ENCODE results near the gene PLXNA2.

PLXNA2 gene, protein sequence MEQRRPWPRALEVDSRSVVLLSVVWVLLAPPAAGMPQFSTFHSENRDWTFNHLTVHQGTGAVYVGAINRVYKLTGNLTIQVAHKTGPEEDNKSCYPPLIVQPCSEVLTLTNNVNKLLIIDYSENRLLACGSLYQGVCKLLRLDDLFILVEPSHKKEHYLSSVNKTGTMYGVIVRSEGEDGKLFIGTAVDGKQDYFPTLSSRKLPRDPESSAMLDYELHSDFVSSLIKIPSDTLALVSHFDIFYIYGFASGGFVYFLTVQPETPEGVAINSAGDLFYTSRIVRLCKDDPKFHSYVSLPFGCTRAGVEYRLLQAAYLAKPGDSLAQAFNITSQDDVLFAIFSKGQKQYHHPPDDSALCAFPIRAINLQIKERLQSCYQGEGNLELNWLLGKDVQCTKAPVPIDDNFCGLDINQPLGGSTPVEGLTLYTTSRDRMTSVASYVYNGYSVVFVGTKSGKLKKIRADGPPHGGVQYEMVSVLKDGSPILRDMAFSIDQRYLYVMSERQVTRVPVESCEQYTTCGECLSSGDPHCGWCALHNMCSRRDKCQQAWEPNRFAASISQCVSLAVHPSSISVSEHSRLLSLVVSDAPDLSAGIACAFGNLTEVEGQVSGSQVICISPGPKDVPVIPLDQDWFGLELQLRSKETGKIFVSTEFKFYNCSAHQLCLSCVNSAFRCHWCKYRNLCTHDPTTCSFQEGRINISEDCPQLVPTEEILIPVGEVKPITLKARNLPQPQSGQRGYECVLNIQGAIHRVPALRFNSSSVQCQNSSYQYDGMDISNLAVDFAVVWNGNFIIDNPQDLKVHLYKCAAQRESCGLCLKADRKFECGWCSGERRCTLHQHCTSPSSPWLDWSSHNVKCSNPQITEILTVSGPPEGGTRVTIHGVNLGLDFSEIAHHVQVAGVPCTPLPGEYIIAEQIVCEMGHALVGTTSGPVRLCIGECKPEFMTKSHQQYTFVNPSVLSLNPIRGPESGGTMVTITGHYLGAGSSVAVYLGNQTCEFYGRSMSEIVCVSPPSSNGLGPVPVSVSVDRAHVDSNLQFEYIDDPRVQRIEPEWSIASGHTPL (N-terminal part only)

DNA sequence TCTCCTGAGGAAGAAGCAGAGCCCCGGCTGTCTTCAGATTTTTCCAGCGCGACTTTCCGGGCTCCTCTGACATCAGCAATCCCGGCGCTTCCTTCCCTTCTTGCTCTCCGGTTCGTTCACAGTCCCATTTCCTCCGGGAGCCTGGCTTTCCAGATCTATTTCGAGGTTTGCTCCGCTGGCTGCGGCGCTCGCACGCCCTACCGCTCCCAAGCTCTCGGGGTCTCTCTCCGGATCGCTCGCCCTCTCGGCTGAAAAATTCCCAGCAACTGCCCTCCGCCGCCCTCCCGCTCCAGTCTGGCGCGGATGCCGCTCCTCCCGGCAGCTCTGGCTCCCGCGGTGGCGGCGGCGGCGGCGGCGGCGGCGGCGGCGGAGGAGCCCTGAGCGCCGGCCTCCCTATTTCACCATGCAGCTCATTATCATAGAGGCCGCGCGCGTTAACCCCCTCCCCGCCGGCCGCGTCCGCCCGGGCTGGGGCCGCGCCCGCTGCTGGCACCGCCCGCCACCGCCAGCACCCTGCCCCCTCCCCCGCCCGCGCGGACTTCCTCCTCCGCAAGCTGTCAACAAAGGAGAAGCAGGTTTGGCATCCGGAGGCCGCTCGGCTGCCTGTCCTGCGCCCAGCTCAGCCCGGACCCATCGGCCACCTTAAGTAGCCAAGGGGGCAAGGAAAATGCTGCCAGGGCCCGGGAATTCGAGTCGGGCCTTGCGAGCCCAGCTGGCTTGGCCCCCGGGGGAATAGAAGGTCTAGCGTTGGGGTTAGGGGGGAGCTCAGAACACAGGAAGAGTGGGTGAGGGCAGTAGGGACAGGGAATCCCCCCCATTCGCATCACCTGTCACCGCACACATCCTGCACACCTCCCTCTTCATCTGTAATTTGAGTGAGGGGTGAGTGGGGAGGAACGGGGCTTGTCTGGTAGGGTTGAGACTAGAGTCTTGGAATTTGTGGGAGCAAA is at the start of gene PLXNA2:
Gene PLXNA2 (minus strand): TSS at position 418 of the 950 bp plus-strand sequence. CDS start 26,462 bp downstream, outside the sequence.
- DNase-seq (ENCODE audit: low read depth in 2 of 2) = peak; percentile 17 to 34

DNA sequence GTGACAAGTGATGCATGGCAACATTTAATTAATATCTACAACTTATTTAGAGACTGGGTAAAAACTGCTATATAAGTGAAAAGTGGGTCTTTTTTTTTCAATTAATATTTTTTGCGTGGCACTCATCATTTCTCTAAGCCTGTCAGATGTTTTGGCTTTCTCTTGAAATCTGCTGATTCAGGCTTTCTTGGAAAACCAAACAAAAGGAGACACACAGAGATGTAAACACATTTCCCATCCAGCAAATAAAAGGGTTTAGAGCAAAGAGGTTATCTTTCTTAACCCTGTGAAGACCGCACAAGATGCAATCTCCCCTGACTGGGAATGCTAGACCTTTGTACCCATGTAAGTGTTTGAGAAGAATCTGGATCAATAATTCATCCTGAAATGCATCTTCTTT is 48.7 kb upstream of the PLXNA2 start:
- DNase-seq (ENCODE audit: low read depth in 2 of 2) = no peak

DNA sequence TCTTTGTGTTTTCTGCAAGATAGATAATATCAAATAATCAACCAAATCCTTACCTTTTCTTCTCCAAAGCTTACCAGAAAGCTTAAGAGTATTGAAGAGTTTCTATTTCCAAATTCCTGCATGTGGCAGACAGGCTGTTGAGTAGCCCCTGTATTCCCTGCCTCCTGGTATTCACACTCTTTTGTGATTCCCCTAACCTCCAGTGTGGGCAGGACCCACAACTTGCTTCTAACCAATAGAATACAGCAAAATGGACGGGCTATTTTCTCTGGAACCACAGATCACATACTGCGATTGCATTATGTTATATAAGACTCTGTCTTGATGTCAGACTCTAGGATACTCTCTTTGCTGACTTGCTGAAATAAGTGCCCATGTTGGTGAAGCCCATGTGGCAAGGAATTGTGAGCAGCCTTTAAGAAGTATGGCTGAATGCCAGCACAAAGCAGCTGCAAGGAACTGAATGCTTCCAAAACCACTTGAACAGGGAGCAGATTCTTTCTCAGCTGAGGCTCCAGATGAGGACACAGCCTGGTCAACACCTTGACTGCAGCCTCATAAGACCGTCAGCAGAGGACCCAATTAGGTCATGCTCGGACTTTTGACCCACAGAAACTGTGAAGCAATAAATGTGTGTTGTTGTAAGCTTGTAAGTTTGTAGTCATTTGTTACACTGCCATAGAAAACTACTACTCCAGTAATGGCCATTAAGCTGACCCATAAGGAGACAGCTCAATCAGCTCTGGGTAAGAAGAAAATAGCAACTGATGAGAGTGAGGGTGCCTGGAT is 47.9 kb upstream of the PLXNA2 start:
- DNase-seq (ENCODE audit: low read depth in 2 of 2) = no peak

DNA sequence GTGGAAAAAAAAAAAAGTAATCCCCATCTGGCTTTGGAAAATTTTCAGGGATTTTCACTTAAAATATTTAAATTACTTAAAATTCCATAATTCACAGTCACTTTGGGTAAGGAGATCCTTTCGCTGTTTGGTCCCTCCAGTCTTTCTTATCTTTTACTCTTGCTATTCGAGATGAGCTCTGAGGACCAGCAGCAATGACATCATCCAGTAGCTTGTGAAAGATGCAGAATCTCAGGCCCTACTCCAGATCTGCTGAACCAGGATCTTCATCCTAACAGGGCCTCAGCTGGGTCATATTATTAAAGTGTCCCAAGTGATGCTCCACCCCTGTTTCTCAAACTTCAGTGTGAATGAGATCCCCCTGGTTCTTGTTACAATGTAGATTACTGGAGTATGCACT is 46.9 kb upstream of the PLXNA2 start:
- DNase-seq (ENCODE audit: low read depth in 2 of 2) = no peak

DNA sequence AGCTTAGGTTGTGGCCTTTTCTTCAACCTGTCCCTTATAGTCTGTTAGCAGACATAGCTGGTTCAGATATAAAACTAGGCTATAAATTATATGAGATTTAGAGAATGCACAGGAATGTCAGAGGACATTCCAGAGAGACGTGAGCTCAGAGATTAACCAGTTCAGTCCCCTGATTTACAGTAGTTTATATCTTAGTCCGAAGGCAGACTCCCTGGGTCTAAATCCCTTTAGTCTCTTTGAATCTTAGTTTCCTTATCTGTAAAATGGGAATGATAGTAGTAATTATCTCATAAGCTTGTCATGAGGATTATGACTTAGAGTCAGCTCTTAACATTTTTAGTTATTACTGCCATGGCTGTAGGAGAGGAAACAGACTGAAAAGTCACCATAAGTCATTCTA is 45.5 kb upstream of the PLXNA2 start:
- no peak for DNase-seq (ENCODE audit: low read depth in 2 of 2)

DNA sequence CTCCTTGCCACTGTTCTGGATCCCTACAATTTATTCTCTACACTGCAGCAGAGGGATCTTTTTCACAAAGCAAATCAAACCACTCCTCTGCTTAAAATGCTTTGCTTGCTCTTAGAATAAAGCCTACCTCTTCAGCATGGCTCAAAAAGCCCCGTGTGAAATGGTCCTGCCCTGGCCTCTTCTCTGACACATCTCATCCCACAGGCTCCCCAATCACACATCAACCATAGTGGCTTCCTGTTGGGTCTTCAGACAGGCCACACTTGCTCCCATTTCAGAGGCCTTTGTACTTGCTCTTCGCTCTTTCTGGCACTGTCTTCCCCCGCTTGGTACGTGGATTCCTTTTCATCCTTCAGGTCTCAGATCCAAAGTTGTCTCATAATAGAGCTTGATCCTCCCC is 44.3 kb upstream of the PLXNA2 start:
- no peak for DNase-seq (ENCODE audit: low read depth in 2 of 2)

DNA sequence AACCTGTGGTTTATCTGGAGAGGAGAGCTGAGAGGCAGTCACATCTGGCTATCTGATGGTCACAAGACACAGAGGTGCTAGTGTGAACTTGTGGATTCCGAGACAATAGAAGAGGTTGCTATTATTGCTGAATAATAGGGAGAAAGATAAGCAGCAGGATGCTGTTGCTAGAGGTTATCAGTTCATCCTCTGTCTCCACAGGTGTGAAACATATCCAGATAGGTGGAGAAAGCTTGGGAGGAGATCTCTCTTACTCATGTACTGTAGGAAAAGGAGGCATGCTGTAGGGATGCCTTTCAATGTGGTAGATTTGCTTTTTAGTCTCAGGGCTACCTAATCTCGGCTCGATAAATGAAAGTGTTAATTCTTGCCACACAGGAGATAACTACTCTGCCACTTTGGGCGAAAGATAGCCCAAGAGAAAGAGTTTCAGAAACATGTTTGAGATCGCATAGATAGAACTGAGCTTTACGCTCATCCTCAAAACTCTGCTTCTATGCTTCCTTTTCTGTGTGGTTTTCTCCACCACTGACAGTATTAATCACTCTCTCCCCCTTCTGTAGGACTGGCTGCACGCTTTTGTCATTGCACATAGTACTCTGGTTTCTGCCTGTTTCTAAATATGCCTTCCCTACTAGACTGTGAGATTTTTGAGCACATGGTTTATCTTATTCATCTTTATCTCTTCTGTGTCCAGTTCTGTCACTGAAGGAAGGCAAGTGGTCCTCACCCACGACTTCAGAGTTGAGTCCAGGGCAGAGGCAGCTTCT is 36.7 kb upstream of the PLXNA2 start:
- DNase-seq (ENCODE audit: low read depth in 2 of 2) = no peak

DNA sequence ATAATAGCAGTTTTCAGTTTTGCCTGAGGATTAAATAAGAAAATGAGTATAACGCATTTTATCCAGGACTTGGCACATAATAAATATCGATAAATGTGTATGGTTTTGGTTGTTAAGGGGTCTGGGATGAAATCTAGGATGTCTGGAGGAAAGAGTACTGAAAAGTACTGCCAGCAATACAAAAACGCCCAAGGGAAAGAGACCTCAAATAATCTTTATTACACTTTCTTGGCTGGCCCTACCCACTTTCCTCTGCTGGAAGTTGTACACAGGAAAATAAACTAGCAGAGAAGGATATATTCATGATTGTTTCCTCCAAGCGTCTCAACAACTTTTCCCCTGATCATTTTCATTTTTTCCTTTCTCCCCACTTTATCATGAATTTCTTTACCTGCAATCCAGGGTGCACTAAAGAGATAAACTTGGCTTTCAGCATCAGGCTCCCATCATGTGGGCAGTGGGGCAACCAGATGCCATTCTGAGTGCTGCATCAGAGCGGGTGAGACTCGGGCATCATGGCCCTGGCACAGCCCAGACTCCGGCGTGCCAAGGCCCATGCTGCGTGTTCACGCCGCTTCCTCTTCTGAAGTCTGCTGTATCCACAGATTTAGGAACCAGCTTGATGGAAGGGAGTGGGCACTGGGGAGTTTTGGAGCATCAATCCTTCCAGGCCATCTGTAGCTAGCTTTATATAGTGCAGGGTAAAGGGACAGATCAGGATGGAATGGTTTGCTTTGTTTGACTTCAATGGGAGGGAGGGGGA is 35.8 kb upstream of the PLXNA2 start:
- DNase-seq (ENCODE audit: low read depth in 2 of 2) = no peak

DNA sequence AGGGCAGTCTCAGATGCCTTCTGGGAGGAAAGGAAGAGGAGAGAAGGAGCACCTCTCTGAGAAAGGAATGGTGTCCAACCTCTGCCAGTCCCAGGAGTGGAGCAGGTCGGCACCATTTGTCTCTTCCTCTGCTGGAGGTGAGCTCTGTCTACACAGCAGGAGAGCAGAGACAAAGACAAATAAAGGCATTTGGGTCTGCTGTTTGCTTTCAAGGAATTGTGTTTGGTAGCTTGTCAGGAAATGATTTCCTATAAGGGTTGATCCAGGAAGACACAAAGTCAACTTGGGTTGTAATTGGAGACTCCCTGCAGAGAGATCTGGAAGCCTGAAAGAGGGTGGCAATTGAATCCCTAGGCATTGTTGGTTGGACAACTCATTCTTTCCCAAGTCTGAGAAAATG is 34.5 kb upstream of the PLXNA2 start:
- DNase-seq (ENCODE audit: low read depth in 2 of 2) = no peak

DNA sequence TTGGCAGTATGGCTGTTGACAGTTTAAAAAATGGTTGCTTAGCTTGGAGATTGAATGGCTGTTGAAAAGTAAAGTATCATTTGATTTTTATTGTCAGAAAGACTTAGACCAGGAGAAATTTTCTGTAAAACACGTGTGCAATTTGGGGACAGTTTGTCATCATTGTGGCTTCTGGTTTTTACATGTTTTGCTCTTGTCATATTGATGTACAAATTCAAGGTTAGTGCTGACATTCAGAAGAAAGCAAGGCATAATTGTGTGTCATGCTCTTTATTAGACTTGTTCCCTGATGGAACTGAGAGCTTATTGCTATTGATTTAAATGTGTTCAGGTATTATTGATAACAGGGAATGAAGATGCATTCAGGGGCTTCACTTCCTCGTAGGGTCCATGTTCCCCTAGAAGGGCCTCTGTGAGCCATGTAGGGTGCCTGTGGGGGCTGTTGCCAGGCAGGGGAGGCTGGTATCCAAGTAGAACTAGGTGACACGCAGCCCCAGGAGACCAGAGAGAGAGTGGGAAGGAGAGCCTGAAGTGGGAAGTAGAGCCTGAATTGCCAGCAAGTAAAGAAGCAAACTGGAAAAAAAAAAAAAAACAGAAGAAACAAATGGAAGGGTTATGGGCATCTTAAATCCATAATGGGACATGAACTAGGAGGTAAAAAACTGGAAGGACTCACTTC is 32.7 kb upstream of the PLXNA2 start:
- DNase-seq (ENCODE audit: low read depth in 2 of 2) = no peak

DNA sequence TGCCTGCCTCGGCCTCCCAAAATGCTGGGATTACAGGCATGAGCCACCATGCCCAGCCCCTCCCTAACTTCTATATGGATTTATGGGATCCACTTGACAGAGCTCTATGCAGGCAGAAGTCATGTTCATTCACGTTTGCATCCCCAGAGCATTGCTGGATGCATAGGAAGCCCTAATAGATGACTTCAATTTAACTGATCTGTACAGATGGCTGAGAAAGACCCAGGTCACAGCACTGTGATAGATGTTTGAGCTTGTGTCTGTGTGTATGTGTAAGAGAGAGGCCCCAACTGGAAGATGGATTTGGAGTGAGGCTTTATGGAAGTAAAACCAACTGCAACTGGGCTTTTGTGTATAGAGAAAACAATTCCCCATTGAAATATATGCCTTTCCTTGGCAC is 30.9 kb upstream of the PLXNA2 start:
- no peak for DNase-seq (ENCODE audit: low read depth in 2 of 2)

DNA sequence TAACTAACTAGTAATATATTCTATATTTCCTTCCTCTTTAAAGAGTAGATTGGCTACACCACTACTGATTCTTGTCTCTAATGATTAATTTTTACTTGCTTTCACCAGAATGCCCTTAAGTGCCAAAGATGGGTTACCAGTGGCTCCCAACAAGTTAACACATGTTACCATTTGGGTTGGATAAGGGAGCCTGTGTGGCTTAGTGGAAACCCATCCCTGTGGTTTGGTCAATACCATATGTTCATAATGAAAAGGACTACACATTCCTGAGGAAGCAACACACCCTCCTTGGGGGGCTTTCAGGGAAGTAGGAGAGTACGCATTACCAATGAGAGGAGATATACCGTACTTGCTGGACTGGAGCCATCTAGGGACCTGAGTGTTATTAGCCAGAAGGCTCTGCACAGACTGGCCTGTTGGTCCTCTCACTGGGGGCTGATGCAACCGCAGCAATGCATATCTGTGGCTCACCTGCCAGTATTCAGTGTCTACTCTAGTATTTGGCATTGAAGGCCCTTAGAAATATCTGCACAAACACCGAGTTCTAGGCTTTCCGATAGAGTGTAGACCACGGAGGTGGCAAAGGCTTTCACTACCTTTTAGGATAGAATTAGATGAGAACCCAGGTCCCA is 29.3 kb upstream of the PLXNA2 start:
- DNase-seq (ENCODE audit: low read depth in 2 of 2) = no peak

DNA sequence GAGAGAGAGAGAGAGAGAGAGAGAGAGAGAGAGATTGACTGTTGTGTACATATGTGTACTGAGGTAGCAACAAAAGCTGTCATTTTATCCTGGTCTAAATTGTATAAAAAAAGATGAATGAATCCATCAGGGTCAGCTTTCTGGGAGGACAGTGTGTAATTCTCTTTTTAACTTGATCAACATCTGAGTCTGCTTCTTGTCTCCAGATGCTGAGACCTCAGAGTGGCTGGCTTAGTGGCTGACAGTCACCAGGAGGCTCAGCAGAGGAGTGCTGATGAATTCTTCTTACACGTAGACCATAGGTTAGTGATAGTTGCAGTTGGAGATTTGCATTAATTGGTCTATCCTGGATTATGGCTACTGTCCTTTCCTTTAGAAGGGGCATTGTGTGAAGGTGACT is 28.5 kb upstream of the PLXNA2 start:
- DNase-seq (ENCODE audit: low read depth in 2 of 2) = no peak

DNA sequence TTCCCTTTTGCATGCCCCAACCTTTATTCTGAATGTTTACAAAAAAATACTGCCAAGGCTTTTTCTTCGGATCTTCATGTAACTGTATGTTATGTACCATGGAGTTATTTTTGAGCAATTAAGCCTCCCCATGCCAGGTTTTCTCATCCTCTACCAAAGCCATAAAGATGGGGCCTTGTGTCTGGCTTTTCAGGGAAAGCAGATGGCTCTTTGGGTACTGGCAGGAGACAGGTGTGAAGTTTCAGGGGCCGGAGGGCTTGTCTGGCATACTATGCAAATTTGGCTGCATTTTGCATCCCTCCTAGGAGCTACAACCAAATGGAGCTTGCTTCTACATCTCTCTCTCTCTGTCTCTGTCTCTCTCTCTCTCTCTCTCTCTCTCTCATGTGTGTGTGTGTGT is 28.1 kb upstream of the PLXNA2 start:
- DNase-seq (ENCODE audit: low read depth in 2 of 2) = no peak

DNA sequence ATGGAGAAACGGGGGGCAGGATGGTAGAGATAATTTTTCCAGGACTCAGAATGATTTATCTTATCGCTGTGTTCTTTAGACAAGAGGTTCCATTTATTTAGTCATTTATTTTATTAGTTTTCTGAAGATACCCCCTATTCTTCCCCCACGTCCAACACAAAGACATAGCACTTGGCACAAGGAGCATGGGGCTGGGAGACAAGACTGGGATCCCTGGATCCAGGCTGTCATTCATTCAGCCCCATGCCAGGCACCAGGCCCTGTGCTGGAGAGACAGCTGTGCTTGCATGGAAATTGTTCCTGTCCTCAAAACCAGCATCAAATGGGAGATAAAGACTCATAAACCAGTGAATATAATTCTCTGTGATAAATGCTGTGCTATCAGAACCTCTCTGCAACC is 27.1 kb upstream of the PLXNA2 start:
- DNase-seq (ENCODE audit: low read depth in 2 of 2) = no peak

DNA sequence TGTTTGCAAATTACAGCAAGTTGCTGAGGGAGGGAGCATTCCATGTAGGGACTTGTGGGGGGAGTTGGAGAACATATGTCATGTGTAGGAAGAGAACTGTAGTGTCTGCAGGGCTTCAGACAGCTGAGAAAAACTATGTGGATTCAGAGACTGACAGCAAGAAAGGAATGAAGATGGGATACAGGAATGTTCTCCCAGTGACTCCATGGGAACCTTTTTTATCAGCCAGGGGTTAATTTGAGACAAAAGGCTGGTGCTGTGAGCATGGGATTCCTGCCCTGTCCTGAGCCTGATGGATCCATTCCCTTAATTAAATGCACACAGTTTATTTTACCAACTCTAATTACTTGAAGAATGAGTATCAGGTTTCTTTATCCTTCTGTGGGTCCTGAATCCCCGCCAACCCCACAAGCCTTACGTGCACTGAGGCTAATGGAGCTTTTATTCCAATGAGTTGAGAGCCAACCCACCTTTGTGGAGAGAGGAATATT is 26.5 kb upstream of the PLXNA2 start:
- no peak for DNase-seq (ENCODE audit: low read depth in 2 of 2)

DNA sequence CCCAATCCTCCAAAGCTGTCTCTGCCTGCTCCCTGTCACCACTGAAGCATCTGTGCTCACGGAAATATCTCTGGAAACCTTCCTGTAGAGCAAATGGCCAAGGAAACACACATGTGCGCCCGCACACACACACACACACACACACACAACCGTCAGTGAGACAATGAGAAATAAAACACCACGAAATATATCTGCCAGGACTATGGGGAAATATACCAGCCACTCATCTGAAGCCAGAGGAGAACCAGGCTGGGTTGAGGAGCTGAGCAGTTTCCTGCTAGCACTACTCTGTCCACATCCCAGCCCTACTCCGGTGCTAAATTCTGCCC is 25.1 kb upstream of the PLXNA2 start:
- no peak for DNase-seq (ENCODE audit: low read depth in 2 of 2)

Measured in stimulated activated CD4-positive, alpha-beta T cell treated with anti-CD3 and anti-CD28 coated beads, Interleukin-4, amount 100 ng/mL, for 48 hours (primary cell).